ENCODE measurements around the gene OGG1.
A peak's percentile ranks its signal among the peaks of the same experiment; 100 is the strongest.

OGG1 gene

DNA sequence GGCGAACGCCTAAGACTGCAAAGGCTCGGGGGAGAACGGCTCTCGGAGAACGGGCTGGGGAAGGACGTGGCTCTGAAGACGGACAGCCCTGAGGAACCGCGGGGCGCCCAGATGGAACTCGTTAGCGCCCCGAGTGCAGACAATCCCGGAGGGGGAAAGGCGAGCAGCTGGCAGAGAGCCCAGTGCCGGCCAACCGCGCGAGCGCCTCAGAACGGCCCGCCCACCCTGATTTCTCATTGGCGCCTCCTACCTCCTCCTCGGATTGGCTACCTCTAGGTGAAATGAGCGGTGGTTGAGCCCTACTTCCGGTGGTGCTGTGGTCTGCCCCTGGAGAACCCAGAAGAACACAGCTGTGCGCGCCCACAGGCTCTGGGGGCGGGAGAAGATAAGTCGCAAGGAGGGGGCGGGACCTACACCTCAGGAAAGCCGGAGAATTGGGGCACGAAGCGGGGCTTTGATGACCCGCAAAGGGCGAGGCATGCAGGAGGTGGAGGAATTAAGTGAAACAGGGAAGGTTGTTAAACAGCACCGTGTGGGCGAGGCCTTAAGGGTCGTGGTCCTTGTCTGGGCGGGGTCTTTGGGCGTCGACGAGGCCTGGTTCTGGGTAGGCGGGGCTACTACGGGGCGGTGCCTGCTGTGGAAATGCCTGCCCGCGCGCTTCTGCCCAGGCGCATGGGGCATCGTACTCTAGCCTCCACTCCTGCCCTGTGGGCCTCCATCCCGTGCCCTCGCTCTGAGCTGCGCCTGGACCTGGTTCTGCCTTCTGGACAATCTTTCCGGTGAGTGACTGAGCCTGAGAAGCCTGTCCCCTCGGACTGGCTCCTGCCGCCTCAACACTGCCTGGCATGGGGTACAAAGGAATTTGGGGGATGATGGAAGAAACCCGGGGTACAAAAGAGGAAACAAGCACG, at the start of gene OGG1:
Gene OGG1, plus strand, starts transcription at position 308 of the 911 bp plus-strand sequence. Its CDS starts 335 bp downstream, at position 643.
- in situ Hi-C loops (cut with MboI; ENCODE audit: low pct_unique_long_range_greater_than_20kb, low sequenced_read_pairs): no loop called here
- peak; percentile 99 for DNase-seq

DNA sequence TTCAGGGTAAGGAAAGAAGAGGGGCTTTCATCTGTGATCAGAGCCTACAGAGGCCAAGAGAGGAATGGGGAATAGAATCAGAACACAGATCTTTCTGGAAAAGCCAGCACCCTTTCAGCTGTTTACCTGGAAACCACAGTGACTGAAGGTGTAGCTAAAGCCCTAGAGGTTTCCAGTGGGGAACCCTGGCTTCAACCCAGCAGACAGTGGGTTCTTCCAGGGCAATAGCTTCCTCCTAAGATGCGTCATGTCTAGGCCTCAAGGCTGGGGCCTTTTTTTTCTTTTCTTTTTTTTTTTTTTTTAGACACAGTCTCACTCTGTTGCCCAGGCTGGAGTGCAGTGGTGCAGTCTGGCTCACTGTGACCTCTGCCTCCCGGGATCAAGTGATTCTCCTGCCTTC, 49.2 kb upstream of the OGG1 start:
- DNase-seq: no peak
- in situ Hi-C loops (cut with MboI; ENCODE audit: low pct_unique_long_range_greater_than_20kb, low sequenced_read_pairs): no loop called here

- DNase-seq: no peak
- in situ Hi-C loops (cut with MboI; ENCODE audit: low pct_unique_long_range_greater_than_20kb, low sequenced_read_pairs): no loop called here
Measured at GRCh38 chr3:9701006-9701405, 48.7 kb upstream of the OGG1 start.

GRCh38 chr3:9701711-9702110, 48.0 kb upstream of the OGG1 start:
- in situ Hi-C loops (cut with MboI; ENCODE audit: low pct_unique_long_range_greater_than_20kb, low sequenced_read_pairs): no loop called here
- DNase-seq: no peak

- in situ Hi-C loops (cut with MboI; ENCODE audit: low pct_unique_long_range_greater_than_20kb, low sequenced_read_pairs): no loop called here
Measured at GRCh38 chr3:9703240-9703639, 46.5 kb upstream of the OGG1 start.

GRCh38 chr3:9703736-9704346, 45.9 kb upstream of the OGG1 start, which contains the start of gene CPNE9:
Gene CPNE9, plus strand, starts transcription at chr3:9703833. Its CDS starts 164 bp downstream, at chr3:9703997.
- in situ Hi-C loops (cut with MboI; ENCODE audit: low pct_unique_long_range_greater_than_20kb, low sequenced_read_pairs): no loop called here

More at GRCh38 chr3:9703240-9703639, 46.5 kb upstream of the OGG1 start:
- no peak for DNase-seq

DNA sequence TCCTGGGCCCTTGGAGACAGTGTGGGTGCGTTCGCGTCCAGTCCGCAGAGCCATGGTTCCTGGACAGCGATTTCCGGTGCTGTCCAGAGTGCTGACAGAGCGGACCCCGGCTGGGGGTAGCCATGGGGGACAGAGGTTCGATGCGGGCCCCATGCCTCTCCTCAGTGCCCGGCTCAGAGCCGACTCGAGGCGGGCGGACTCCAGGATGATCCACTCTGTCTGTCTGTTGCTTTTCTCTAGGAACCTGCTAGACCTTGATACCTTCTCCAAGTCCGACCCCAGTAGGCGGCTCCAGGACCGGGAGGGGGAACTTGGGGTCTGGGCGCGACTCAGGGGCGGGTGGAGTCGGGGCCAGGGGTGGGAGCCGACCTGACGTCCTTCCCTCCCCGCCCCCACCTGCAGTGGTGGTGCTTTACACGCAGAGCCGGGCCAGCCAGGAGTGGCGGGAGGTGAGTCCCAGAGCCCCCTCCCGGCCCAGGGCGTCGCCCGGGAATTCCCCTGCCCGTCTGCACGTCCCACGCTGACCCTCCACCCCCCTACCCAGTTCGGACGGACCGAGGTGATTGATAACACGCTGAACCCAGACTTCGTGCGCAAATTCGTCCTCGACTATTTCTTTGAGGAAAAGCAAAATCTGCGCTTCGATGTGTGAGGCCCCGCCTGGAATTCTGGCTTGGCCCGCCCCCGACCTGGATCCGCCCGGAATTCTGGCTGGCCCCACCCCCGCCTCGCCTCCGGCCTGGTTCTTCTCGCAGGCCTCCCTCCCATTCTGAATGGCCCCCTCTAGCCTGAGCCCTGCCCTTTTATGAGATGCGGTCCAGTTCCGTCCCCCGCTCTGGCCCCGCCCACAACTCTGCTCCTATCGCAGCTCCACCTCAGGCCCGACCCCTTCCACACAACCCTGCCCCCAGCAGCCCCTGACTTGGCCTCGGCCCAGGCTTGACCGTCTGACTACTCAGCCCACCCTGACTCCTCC, 45.1 kb upstream of the OGG1 start:
- DNase-seq: peak; percentile 26
- in situ Hi-C loops (cut with MboI; ENCODE audit: low pct_unique_long_range_greater_than_20kb, low sequenced_read_pairs): no loop called here

More at GRCh38 chr3:9703736-9704346, 45.9 kb upstream of the OGG1 start, which contains the start of gene CPNE9:
- no peak for DNase-seq

GRCh38 chr3:9710174-9710739, 39.5 kb upstream of the OGG1 start:
- no peak for DNase-seq
- in situ Hi-C loops (cut with MboI; ENCODE audit: low pct_unique_long_range_greater_than_20kb, low sequenced_read_pairs): no loop called here

DNA sequence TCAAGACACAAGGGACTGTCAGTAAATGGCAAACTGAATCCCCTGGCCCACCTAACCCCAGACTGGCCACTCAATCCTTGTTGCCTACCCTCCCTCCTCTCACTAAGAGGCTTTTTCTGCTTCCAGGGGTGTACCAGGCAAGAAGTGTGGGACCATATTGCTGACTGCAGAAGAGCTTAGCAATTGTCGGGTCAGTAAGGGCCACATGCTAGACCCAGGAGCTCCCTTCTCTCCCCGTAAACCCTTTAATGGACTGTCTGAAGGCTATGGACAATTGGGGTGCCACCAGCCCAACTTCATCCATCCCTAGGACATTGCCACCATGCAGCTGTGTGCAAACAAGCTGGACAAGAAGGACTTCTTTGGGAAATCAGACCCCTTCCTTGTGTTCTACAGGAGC, 37.3 kb upstream of the OGG1 start:
- in situ Hi-C loops (cut with MboI; ENCODE audit: low pct_unique_long_range_greater_than_20kb, low sequenced_read_pairs): no loop called here
- DNase-seq: no peak

DNA sequence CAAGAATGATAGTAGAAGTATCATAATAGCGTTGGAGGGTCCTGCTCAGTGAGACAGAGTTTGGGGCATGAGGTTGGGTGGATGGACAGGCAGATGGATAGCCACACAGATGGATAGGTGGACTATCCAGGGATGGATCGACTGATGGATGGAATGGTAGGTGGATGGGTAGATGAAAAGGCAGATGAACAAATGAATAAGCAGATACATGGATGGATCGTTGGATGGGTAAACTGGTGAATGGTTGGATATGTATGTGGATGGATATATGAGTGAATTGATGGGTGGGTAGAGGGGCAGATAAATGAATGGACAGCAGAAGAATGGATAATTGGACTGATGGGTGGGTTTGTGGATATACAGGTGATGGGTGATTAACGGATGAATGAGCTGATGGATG, 36.6 kb upstream of the OGG1 start:
- in situ Hi-C loops (cut with MboI; ENCODE audit: low pct_unique_long_range_greater_than_20kb, low sequenced_read_pairs): no loop called here
- no peak for DNase-seq

DNA sequence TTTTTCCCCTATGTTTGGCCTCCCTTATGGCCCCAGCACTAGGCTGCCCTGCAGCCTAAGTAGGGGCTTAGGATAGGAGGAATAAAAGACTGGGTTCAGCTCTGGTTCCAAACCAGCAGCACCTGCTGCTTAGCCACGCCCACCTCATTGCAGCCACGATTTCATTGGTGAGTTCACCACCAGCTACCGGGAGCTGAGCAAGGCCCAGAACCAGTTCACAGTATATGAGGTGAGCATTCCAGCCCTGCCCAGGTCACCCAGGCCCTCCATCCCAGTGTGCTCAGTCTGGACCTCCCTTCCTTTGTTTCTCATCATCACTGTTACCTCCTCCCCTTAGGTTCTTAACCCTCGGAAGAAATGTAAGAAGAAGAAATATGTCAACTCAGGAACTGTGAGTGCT, 34.6 kb upstream of the OGG1 start:
- in situ Hi-C loops (cut with MboI; ENCODE audit: low pct_unique_long_range_greater_than_20kb, low sequenced_read_pairs): no loop called here
- DNase-seq: no peak

DNA sequence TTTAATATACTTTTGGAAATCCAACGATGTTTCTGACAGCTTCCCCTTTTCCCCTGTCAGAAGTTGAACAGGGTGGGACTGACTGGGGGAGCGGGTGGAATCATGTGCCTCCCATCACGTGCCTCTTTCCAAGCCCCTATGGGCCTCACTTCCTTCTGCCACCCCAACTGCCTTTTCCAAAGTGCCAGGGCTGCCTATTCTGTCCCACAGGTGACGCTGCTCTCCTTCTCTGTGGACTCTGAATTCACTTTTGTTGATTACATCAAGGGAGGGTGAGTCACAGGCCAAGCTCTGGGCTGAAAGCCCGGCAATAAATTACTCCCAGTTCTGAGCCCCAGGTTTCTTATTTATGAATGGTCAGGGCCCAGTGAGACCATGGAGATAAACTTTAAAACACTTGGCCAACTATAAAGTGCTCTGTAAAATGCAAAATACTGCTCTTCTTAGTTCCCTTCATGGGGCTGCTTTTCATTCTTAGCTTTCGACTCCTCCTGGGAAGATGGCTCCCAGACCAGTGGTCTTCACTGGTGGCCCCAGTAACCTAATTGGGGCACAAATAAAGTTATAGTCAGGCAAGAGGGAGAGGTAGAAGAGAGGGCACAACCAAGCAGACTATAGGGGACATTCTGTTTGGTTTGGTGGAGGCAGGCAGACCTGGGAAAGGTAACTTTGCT, 33.9 kb upstream of the OGG1 start:
- DNase-seq: peak; percentile 93

DNA sequence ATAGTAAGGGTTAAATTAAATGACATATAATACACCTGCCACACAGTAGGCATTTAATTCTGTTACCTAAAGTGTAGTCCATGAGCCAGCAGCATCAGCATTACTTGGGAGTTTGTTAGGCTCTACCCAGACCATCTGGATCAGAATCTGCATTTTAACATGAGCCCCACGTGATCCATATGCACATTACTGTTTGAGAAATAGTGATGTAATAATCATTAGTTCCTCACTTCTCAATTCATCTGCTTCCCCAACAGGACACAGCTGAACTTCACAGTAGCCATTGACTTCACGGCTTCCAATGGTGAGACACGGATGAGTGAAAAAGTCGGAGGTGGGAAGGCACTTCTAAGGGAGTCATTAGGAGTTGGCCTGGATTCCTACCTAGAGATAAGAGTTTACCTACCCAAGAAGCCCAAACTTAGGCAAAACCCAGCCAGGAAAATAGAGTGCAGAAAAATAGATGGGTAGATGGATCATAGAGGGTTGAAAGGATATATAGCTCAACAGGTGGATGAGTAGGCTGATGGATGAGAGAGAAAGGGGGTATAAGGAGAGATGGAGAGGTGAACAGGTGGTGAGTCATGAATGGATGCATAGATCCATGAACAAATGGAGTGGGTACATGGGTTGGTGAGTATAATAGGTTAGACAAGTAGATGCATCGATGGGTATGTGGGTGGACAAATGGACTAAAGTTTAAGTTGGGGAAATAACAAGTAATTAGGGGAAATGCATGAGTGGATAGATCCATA, 32.8 kb upstream of the OGG1 start:
- in situ Hi-C loops (cut with MboI; ENCODE audit: low pct_unique_long_range_greater_than_20kb, low sequenced_read_pairs): no loop called here
- DNase-seq: no peak

More for the DNA sequence above, 33.9 kb upstream of the OGG1 start:
- in situ Hi-C loops (cut with MboI; ENCODE audit: low pct_unique_long_range_greater_than_20kb, low sequenced_read_pairs): no loop called here

DNA sequence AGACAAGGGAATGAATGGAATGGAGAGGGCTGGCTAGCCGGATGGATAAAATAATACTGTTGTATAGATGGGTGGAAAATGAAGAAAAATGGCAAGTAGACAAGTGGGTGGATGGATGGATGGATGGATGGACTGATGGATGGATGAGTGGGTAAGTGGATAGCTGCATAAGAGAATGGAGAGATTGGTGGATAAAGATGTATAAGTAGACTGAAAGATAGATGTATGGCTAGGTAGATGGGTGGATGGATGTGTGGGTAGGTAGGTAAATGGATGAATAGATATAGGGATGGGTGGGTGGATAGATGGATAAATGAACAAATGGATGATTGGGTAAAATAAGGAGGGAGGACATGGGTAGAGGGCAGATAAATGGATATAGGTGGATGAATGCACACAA, 32.2 kb upstream of the OGG1 start:
- in situ Hi-C loops (cut with MboI; ENCODE audit: low pct_unique_long_range_greater_than_20kb, low sequenced_read_pairs): no loop called here

GRCh38 chr3:9718118-9718517, 31.6 kb upstream of the OGG1 start:
- no peak for DNase-seq

More for the DNA sequence above, 32.2 kb upstream of the OGG1 start:
- no peak for DNase-seq

DNA sequence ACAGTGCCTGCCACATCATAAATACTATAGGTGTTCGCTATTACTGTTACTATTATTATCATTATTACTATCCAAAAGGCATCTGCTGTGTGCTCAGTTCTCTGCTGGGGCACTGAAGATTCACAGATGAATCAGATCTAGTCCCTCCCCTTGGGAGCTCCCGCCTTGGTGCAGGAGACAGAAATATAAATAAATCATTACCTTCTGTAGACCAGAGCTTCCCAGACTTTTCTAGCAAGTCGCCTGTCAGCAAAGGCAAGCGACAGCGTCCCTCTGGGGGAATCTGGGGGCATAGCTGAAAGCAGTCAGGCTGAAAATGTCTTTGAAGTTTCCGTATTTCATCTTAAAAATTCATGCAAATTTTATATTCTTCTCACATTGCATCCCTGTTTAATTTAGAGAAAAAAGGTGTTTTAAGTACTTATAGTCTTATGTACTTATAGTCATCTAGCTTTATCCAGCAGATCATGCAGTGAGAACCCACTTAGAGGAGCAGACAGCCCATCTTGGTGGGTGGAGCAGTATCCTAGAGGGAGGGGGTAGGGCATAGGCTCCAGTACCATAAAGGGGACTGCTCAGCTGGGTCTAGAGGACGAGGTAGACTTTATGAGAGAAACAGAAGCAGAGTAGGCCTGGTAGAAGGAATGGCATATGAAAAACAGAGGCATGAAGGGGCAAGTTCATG, 28.6 kb upstream of the OGG1 start:
- in situ Hi-C loops (cut with MboI; ENCODE audit: low pct_unique_long_range_greater_than_20kb, low sequenced_read_pairs): no loop called here
- DNase-seq: no peak

More at GRCh38 chr3:9718118-9718517, 31.6 kb upstream of the OGG1 start:
- in situ Hi-C loops (cut with MboI; ENCODE audit: low pct_unique_long_range_greater_than_20kb, low sequenced_read_pairs): no loop called here

DNA sequence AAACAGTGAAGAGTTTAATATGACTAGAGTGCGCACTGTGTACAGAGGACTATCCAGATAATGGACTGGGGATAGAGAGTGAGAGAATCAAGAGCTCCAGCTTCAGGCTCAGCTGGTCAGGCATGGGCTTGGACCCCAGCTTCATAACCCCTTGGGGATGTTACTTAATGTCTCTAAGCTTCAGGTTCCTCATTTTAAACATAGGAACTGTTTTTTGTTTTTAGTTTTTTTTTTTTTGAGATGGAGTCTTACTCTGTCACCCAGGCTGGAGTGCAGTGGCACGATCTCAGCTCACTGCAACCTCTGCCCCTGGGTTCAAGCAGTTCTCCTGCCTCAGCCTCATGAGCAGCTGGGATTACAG, 28.1 kb upstream of the OGG1 start:
- DNase-seq: no peak
- in situ Hi-C loops (cut with MboI; ENCODE audit: low pct_unique_long_range_greater_than_20kb, low sequenced_read_pairs): no loop called here
